GM12801 (cell line): ENCODE data around the gene ONECUT3.

Source experiments
- CTCF ChIP-seq: IDR thresholded peaks from one replicate; pipeline ENCODE4 v1.5.1; 2011; ENCODE audit warnings: control low read depth; ENCODE audit not compliant: insufficient read length; ENCODE audit errors: extremely low read depth

The ONECUT3 gene

DNA sequence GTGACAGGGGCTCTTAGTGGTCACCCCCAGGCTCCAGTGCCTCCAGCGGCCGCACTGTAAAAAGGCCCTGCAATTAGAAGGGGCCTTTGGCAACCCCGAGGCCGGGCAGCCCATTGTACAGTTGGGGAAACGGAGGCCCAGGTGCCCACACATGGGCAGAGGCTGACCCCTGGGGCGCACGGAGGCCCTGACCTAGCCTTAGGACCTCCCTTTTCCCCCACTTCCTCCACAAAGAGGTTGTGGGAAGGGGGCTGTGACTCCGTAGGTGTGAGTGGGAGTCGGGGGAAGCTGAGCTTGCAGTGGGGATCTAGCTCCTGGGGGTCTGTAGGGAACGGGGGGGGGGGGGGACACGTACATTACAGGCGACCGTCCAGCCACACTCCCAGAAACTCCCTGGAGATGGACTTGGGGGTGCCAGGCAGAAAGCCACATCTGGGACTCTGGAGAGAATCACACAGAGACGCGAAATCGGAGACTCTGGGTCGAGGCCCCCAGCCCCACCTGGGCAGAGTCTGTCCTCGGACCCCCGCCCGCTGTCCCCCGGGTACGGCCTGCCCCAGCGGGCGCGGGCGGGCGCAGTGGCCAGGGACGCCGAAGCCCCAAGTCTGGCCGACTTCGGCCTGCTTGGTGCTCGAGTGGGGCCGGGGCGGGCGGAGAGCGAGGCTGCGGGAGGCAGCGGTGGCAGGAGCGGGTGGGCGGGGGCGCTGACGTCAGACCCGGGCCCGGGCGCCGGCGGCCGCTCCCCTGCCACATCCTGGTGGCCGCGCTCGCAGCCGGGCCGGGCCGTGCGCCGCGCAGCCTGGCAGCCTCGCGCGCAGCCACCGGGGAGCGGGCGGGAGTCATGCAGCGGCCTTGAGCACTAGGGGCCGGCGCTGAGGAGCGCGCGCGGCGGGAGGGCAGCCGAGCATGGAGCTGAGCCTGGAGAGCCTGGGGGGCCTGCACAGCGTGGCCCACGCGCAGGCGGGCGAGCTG lies at the start of gene ONECUT3:
Gene ONECUT3, plus strand, starts transcription at position 750 of the 972 bp plus-strand sequence. Its CDS starts 157 bp downstream, at position 907.
- TF ChIP-seq CTCF: no peak

DNA sequence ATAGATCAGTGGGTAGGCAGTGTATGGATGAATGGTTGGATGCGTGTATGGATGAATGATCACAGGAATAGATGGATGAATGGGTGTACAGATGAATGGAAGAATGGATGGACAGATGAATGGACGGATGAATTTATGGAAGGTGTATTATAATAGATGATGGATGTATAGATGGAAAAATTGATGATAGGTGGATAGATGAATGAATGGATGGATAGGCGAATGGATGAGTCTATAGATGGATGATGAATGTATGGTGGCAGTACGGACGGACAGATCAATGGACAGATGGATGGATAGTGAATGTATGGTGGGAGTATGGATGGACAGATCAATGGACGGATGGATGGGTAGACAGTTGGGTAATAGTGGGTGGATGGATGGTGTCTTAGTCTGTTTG lies 49.0 kb upstream of the ONECUT3 start:
- TF ChIP-seq CTCF: no peak

GRCh38 chr19:1705367-1705766 lies 47.9 kb upstream of the ONECUT3 start:
- no peak for TF ChIP-seq CTCF

DNA sequence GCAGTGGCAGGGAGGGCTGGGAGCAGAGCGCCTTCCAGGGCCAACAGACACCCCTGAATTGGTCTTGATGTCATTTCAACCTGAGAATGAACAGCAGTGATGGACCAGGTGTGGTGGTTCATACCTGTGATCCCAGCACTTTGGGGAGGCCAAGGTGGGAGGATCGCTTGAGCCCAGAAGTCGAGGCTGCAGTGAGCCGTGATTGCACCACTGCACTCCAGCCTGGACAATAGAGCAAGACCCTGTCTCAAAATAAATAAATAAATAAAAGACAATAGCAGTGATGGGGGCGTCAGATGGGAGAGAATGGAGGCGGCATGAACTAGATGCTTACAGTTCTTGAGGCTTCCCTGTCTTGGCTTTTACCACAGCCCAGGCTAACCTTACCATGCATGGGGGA lies 46.1 kb upstream of the ONECUT3 start:
- TF ChIP-seq CTCF: no peak

GRCh38 chr19:1713170-1713569 lies 40.1 kb upstream of the ONECUT3 start:
- no peak for TF ChIP-seq CTCF

GRCh38 chr19:1715540-1715939 lies 37.8 kb upstream of the ONECUT3 start:
- no peak for TF ChIP-seq CTCF

DNA sequence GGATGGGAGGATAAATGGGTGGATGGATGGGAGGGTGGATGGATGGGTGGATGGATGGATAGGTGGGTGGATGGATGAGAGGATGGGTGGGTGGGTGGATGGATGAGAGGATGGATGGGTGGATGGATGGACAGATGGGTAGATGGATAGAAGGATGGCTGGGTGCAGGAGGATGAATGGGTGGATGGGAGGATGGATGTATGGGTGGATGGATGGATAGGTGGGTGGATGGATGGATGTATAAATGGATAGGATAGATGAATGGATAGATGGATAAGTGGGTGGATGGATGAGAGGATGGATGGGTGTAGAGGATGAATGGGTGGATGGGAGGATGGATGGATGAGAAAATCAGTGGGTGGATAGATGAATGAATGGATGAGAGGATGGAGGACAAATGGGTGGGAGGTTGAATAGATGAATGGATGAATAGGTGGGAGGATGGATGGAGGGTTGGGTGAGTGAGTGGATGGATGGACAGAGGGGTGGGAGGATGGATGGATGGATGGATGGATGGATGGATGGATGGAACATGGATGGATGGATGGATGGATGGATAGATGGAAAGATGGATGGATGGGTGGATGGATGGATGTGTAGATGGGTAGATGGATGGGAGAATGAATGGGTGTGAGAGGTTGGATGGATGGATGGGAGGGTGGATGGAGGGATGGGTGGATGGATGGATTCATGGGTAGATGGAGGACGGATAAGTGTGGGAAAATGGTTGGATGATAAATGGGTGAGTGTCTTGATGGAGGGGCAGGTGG lies 35.9 kb upstream of the ONECUT3 start:
- no peak for TF ChIP-seq CTCF
